GM20000 (cell line): ENCODE data around the gene CACUL1.
"Not testable (repeated sequence)": the region's sequence is repeated elsewhere in the genome, so short reads cannot be mapped to it uniquely, and the experiment has no call there.

Experiments
- DNase-seq: peaks from one replicate; pipeline ENCODE4 v3.0.0; 2012; ENCODE audit warnings: low spot score
- CTCF ChIP-seq: IDR thresholded peaks from 2 replicates; pipeline ENCODE4 v1.5.1; 2012; ENCODE audit warnings: mild to moderate bottlenecking, control low read depth; ENCODE audit errors: extremely low read depth, missing control alignments

Gene CACUL1

GRCh38 chr10:118793545-118793944 lies 38.8 kb upstream of the CACUL1 start:
- TF ChIP-seq CTCF = no peak
- no peak for DNase-seq

GRCh38 chr10:118792526-118792925 lies 37.8 kb upstream of the CACUL1 start:
- TF ChIP-seq CTCF = no peak
- no peak for DNase-seq

- no peak for DNase-seq
Observed at GRCh38 chr10:118790058-118790457, 35.3 kb upstream of the CACUL1 start.

GRCh38 chr10:118785551-118785950 lies 30.8 kb upstream of the CACUL1 start:
- no peak for TF ChIP-seq CTCF
- no peak for DNase-seq

More at GRCh38 chr10:118790058-118790457, 35.3 kb upstream of the CACUL1 start:
- TF ChIP-seq CTCF = no peak

GRCh38 chr10:118783776-118784545 lies 29.2 kb upstream of the CACUL1 start:
- no peak for DNase-seq
- no peak for TF ChIP-seq CTCF

- DNase-seq = not testable (repeated sequence)
Observed at GRCh38 chr10:118782916-118783465, 28.2 kb upstream of the CACUL1 start.

- no peak for TF ChIP-seq CTCF
- no peak for DNase-seq
Observed at GRCh38 chr10:118781541-118781940, 26.8 kb upstream of the CACUL1 start.

GRCh38 chr10:118778727-118779126 lies 24.0 kb upstream of the CACUL1 start:
- TF ChIP-seq CTCF = no peak
- DNase-seq = no peak
